Thoracic aorta (tissue), 2 donors: Measurements from ENCODE around the gene DERL2. TPM values are rescaled to one million over a fixed set of nuclear protein-coding genes. Genes with fewer than 3 reads are reported as not detected.

Experiments
- ATAC-seq: fragments of 150-250 bp; one replicate; pipeline ENCODE4 v1.8.0; 2017; ENCODE audit warnings: low read depth; ENCODE audit not compliant: insufficient number of reproducible peaks, low FRiP score
- DNase-seq: peaks from one replicate; pipeline ENCODE4 v3.0.0-alpha.2; 2020; ENCODE audit warnings: low spot score
- H3K27ac ChIP-seq, 2 donors: fragments of 200-600 bp; sonication (generic); 1 replicate in 1 of 2; 2 replicates in 1 of 2; pipeline ENCODE4 v1.5.1; 2016; ENCODE audit warnings: mild to moderate bottlenecking in 2 of 2, moderate library complexity in 2 of 2
- H3K27me3 ChIP-seq: fragments of 200-600 bp; sonication (generic); replicated peaks from 2 replicates; pipeline ENCODE4 v1.6.0; 2016; ENCODE audit warnings: mild to moderate bottlenecking; ENCODE audit not compliant: insufficient read depth
- H3K36me3 ChIP-seq: fragments of 200-600 bp; sonication (generic); one replicate; pipeline ENCODE4 v1.5.1; 2016
- H3K4me1 ChIP-seq, 2 donors: fragments of 200-600 bp; sonication (generic); 1 replicate in 1 of 2; 2 replicates in 1 of 2; pipeline versions ENCODE4 v1.5.1 to v1.6.0; 2016; ENCODE audit warnings: low read depth in 2 of 2, mild to moderate bottlenecking in 1 of 2; ENCODE audit not compliant: control insufficient read depth in 1 of 2
- H3K4me3 ChIP-seq: fragments of 200-600 bp; sonication (generic); 2 replicates; pipeline ENCODE4 v1.5.1; 2016; ENCODE audit warnings: mild to moderate bottlenecking
- H3K9me3 ChIP-seq: fragments of 200-600 bp; sonication (generic); 2 replicates; pipeline ENCODE4 v1.5.1; 2016
- total RNA-seq, 2 donors: library from RNA; depleted of rRNA; stranded (reverse); fragments of >200 nt; gene quantifications; one replicate each; pipeline versions ENCODE4 v1.1.0 to v1.2.3, GENCODE V29; 2016
- TF ChIP-seq, protein P1 (sequence below): fragments of 200-600 bp; sonication (generic); IDR thresholded peaks from one replicate; pipeline ENCODE4 v1.5.1; 2019; ENCODE audit warnings: antibody characterized with exemption

DERL2 gene
- total RNA-seq, 2 donors from 2014 or later = 12.5 to 56.1 TPM

DNA sequence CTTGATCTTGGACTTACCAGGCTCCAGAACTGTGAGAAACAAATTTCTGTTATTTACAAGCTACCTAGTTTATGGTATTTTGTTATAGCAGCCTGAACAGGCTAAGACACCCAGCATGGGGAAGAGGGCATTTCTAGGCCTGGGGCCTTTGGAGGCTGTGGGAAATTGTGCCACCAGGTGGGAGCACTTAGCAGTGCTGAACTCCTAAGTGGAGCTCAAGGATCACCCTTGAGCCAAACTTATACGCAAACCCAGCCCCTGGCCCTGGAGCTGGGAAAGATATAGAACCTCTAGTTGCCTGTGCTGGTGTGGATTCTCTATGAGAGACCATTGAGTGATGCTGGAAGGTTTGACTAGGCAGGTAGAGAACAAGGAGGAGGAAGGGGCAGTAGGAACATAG, 36.5 kb upstream of the DERL2 start:
- H3K4me3 ChIP-seq = no peak overlapping the region
- no peaks in the 10 kb centered on the region for H3K9me3 ChIP-seq
- ATAC-seq (no peak), DNase-seq (no peak)
- TF ChIP-seq, protein P1, sequence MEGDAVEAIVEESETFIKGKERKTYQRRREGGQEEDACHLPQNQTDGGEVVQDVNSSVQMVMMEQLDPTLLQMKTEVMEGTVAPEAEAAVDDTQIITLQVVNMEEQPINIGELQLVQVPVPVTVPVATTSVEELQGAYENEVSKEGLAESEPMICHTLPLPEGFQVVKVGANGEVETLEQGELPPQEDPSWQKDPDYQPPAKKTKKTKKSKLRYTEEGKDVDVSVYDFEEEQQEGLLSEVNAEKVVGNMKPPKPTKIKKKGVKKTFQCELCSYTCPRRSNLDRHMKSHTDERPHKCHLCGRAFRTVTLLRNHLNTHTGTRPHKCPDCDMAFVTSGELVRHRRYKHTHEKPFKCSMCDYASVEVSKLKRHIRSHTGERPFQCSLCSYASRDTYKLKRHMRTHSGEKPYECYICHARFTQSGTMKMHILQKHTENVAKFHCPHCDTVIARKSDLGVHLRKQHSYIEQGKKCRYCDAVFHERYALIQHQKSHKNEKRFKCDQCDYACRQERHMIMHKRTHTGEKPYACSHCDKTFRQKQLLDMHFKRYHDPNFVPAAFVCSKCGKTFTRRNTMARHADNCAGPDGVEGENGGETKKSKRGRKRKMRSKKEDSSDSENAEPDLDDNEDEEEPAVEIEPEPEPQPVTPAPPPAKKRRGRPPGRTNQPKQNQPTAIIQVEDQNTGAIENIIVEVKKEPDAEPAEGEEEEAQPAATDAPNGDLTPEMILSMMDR = no peak
- no peaks in the 10 kb centered on the region for H3K27me3 ChIP-seq
- peaks cover 5 to 13% of the 10 kb centered on the region in 2 donors for H3K4me1 ChIP-seq
- H3K27ac ChIP-seq = no peak overlapping the region
- peaks cover 27% of the 10 kb centered on the region for H3K36me3 ChIP-seq

DNA sequence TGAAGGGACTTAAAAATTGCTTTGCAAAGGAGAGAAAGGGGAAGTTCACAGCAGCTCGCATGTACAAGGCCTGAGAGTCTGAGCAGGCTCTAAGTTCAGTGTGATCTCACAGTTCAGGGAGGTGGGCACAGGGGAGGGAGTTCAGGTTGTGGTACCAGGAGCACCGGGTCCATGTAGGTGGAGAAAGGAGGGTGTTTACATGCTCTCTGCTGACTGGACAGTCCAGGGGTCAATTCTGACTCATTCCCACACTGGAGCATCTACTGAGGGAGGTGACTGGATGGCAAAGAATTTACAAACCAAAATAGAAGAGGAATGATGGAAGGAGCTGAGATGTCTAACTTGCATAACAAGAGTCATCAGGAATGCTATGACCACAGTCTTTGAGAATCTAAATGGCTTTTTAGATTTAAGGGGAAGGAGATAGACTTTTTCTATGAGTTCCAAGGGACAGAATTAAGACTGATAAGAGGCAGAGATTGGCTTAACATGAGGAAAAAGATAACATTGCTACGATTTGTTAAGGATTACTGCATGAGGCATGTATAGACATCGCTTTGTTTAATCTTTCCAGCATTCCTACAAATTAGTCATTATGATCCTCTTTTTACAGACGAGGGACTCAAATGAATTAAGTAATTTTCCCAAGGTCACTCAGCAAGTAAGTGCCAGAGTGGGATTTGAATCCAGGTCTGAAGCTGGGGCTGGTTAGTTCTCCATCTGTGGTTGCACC, 30.2 kb upstream of the DERL2 start:
- no peaks in the 10 kb centered on the region for H3K4me1 ChIP-seq
- H3K27ac ChIP-seq = peak overlapping the region in 1 of 2 donors; percentile 6
- H3K9me3 ChIP-seq = no peaks in the 10 kb centered on the region
- H3K27me3 ChIP-seq = no peaks in the 10 kb centered on the region
- TF ChIP-seq, protein P1 = no peak
- DNase-seq (no peak), ATAC-seq (peak; percentile 75)
- H3K36me3 ChIP-seq = peaks cover 16% of the 10 kb centered on the region
- no peak overlapping the region for H3K4me3 ChIP-seq

DNA sequence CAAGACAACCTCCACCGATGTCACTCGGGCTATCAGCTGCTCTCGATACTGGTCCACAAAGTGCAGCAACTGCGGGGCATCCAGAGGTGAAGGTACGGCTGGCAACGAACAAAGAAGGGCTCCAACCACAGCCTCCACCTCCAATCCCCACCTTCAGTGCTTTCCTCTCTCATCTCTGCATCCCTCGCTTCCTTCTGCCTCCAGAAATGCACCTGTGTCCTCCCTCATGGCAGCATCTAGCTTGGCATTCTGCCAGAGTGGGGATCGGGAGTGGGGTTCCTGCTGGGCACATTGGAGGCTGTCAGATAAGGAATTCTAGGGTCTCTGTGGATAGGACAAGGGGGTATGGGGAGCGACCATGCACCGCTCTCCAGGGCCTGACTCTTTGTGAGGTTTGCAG, 29.0 kb upstream of the DERL2 start:
- Histone ChIP-seq H3K27ac (no peak overlapping the region), H3K4me1 (no peaks in the 10 kb centered on the region), H3K27me3 (no peaks in the 10 kb centered on the region), H3K9me3 (no peaks in the 10 kb centered on the region), H3K36me3 (peaks cover 9% of the 10 kb centered on the region), H3K4me3 (no peak overlapping the region)
- no peak for ATAC-seq
- TF ChIP-seq, protein P1 = no peak
- DNase-seq = no peak

DNA sequence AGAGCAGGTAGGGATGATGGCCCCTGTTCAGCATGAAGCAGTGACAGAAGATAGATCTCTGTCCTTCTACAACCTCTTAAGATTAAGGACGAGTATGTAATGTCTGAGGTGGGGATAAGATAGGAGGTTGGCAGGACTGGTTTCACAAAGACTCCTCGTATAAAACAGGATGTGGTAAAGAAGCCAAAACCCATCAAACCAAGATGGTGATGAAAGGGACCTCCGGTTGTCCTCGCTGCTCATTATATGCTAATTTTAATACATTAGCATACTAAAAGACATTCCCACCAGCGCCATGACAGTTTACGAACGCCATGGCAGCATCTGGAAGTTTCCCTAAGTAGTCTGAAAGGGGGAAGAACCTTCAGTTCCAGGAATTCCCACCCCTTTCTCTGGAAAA, 27.6 kb upstream of the DERL2 start:
- TF ChIP-seq, protein P1 = no peak
- DNase-seq (no peak), ATAC-seq (no peak)
- Histone ChIP-seq H3K27me3 (no peaks in the 10 kb centered on the region), H3K36me3 (peaks cover 9% of the 10 kb centered on the region), H3K4me1 (no peaks in the 10 kb centered on the region), H3K9me3 (no peaks in the 10 kb centered on the region), H3K4me3 (no peak overlapping the region), H3K27ac (no peak overlapping the region)

DNA sequence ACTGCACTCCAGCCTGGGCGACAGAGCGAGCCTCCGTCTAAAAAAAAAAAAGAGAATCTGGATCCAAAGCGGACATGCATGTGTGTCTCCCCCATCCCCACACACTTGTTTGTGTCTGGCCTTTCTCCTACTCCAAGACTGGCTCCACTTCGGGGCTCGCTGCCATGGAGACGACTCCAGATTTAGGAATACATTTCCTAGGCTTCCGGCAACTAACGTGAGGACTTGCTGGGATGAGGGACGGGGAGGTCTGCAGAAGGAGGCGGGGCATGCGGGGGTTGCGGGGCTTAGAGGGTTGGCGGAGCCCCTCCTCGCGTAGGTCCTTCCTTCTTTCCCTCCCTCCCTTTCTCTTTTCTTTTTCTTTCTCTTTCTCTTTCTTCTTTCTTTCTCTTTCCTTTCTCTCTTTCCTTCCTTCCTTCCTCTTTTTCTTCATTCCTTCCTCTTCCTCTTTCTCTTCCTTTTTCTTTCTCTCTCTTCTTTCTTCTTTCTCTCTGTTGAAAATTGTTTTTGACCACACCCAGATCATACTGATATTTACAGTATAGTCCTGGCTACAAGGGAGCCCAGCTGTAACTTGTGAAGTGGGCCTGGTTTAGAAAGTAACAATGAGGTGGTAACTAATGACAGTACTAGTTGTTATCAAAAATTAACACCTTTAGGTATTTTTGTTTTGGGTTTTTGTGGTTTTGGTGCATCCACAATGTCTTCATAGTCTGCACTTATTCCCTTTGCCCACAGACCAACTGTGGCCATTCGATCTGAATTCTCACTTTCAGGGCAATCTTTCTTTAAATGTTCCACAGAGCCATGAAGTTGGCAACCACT, 25.6 kb upstream of the DERL2 start:
- Histone ChIP-seq H3K4me1 (no peaks in the 10 kb centered on the region), H3K27me3 (no peaks in the 10 kb centered on the region), H3K4me3 (no peak overlapping the region), H3K36me3 (peaks cover 4% of the 10 kb centered on the region), H3K9me3 (no peaks in the 10 kb centered on the region), H3K27ac (no peak overlapping the region)
- TF ChIP-seq, protein P1 = no peak
- ATAC-seq (no peak), DNase-seq (no peak)
